H4 (cell line): Measurements from ENCODE around the gene TSG101. TPM values are rescaled to one million over a fixed set of nuclear protein-coding genes. Genes with fewer than 3 reads are reported as not detected.

Experiments used
- total RNA-seq: library from RNA; depleted of rRNA; stranded (reverse); fragments of >200 nt; shearing (Covaris generic); gene quantifications from 2 replicates; pipeline ENCODE4 v1.2.3, GENCODE V29; 2014; rRNA removed

Gene TSG101
- total RNA-seq, 1 experiment from 2014 or later = 144 TPM

Other genes with a start within 250 kb of the TSG101 start
- 22.5 and 28.8 TPM in 2 replicates for gene HPS5, start 204.8 kb downstream of the TSG101 start, total RNA-seq
- gene GTF2H1, start 204.4 kb downstream of the TSG101 start, total RNA-seq = 80.5 and 83.3 TPM in 2 replicates
- gene LDHA, start 132.4 kb downstream of the TSG101 start, total RNA-seq = 1,258 and 1,608 TPM in 2 replicates
- gene LDHC, start 114.6 kb downstream of the TSG101 start, total RNA-seq = not detected in 2 replicates
- not detected in 2 replicates for gene LDHAL6A, start 71.1 kb downstream of the TSG101 start, total RNA-seq
- gene UEVLD, start 61.8 kb upstream of the TSG101 start, total RNA-seq = 39.9 and 52.9 TPM in 2 replicates
- gene MISFA, start 72.8 kb upstream of the TSG101 start, total RNA-seq = 2.8 and 4.3 TPM in 2 replicates
- 15.3 and 24.5 TPM in 2 replicates for gene SPTY2D1, start 107.4 kb upstream of the TSG101 start, total RNA-seq
- 3.5 and 3.8 TPM in 2 replicates for gene TMEM86A, start 171.8 kb upstream of the TSG101 start, total RNA-seq
- not detected in 2 replicates for gene IGSF22, start 199.2 kb upstream of the TSG101 start, total RNA-seq